K562 (cell line): ENCODE data around the gene SIRPA. TPM values are rescaled to one million over a fixed set of nuclear protein-coding genes. Genes with fewer than 3 reads are reported as not detected.

Source experiments
- ATAC-seq: fragments of 200-7000 bp; cut with Tn5 transposase; 3 replicates; pipeline ENCODE4 v1.9.1; 2020; ENCODE audit warnings: moderate library complexity
- BruUV-seq: library from RNA; stranded (reverse); fragments of 400-500 nt; replicated peaks from 2 replicates; lab custom pipeline; 2021; lab: Mats Ljungman, UMichigan
- CTCF ChIA-PET: fragments of 300-600 bp; formaldehyde crosslinking; extraction: SDS; loops from one replicate; lab custom pipeline; 2021; ENCODE audit warnings: low intra/inter-chr PET ratio; lab: Yijun Ruan, JAX
- POLR2A ChIA-PET: fragments of 300-600, 350-650 bp; sonication (Branson Sonifier 250); formaldehyde crosslinking; extraction: SDS; loops from one replicate; lab custom pipeline; 2021; ENCODE audit warnings: antibody characterized with exemption, inconsistent platforms; lab: Yijun Ruan, JAX
- DNase-seq, 4 experiments: peaks; one replicate each; pipeline versions ENCODE4 v3.0.0 to v3.0.0-alpha.2; 2011 to 2018; ENCODE audit warnings: low spot score in 3 of 4, mixed read lengths in 3 of 4; ENCODE audit errors: extremely low read depth in 1 of 4
- FAIRE-seq: peaks from 2 replicates; lab custom pipeline; 2011; peaks lifted over from hg19 to GRCh38; lab: Jason Lieb, UNC
- H2AFZ ChIP-seq: 2 replicates; pipeline ENCODE4 v1.6.0; 2011; ENCODE audit warnings: low read depth, low read length, control low read depth, inconsistent platforms
- H3K27ac ChIP-seq: fragments of 200-600 bp; 3 replicates; pipeline ENCODE4 v1.8.0; 2011; ENCODE audit warnings: low read depth, mild to moderate bottlenecking, control low read depth, inconsistent platforms, low read length, moderate library complexity, mixed read lengths; ENCODE audit errors: extremely low read depth
- H3K27me3 ChIP-seq, 2 experiments: fragments of 300-600 bp in 1 of 2; 2 replicates in 1 of 2; 3 replicates in 1 of 2; pipeline versions ENCODE4 v1.6.0 to v1.8.0; 2011; ENCODE audit warnings: inconsistent platforms in 2 of 2, low read length in 2 of 2, mild to moderate bottlenecking in 1 of 2, mixed read lengths in 1 of 2, moderate library complexity in 1 of 2; ENCODE audit not compliant: control insufficient read depth in 2 of 2, insufficient read depth in 2 of 2
- H3K36me3 ChIP-seq: fragments of 300-600 bp; 3 replicates; pipeline ENCODE4 v1.8.0; 2011; ENCODE audit warnings: mild to moderate bottlenecking, low read length, inconsistent platforms; ENCODE audit not compliant: control insufficient read depth, insufficient read depth
- H3K4me1 ChIP-seq, 2 experiments: fragments of 200-600 bp in 1 of 2; replicated peaks in 1 of 2; 2 replicates in 1 of 2; 3 replicates in 1 of 2; pipeline versions ENCODE4 v1.5.1 to v1.8.0; 2011; ENCODE audit warnings: inconsistent platforms in 2 of 2, low read length in 2 of 2, mild to moderate bottlenecking in 1 of 2, mixed read lengths in 1 of 2, moderate library complexity in 1 of 2; ENCODE audit not compliant: control insufficient read depth in 2 of 2, insufficient read depth in 2 of 2
- H3K4me2 ChIP-seq: 2 replicates; pipeline ENCODE4 v1.6.1; 2011; ENCODE audit warnings: low read length, control low read depth, inconsistent platforms, mixed read lengths; ENCODE audit not compliant: insufficient read depth
- H3K4me3 ChIP-seq: fragments of 200-600 bp; sonication (generic), shearing (Covaris generic); 2 replicates; pipeline ENCODE4 v1.5.1; 2016; ENCODE audit warnings: control low read depth, inconsistent platforms
- H3K79me2 ChIP-seq: fragments of 200-600 bp; 3 replicates; pipeline ENCODE4 v1.8.0; 2011; ENCODE audit warnings: low read length, inconsistent platforms; ENCODE audit not compliant: control insufficient read depth, insufficient read depth
- H3K9ac ChIP-seq, 2 experiments: 2 replicates each; pipeline versions ENCODE4 v1.6.0 to v1.6.1; 2011; ENCODE audit warnings: low read depth in 2 of 2, low read length in 2 of 2, control low read depth in 1 of 2, inconsistent platforms in 1 of 2, mild to moderate bottlenecking in 1 of 2, mixed read lengths in 1 of 2; ENCODE audit not compliant: insufficient read depth in 1 of 2
- H3K9me1 ChIP-seq: one replicate; pipeline ENCODE4 v1.6.0; 2011; ENCODE audit warnings: inconsistent platforms, mild to moderate bottlenecking, low read length, moderate library complexity; ENCODE audit not compliant: control insufficient read depth, insufficient read depth
- H3K9me3 ChIP-seq: replicated peaks from 2 replicates; pipeline ENCODE4 v1.5.1; 2011; ENCODE audit warnings: low read depth, low read length, inconsistent platforms; ENCODE audit not compliant: control insufficient read depth, insufficient read depth
- H4K20me1 ChIP-seq: replicated peaks from 2 replicates; pipeline ENCODE4 v1.6.1; 2011; ENCODE audit warnings: low read length, inconsistent platforms, mixed read lengths; ENCODE audit not compliant: control insufficient read depth, insufficient read depth
- KAT7 ChIP-seq: sonication (generic); formaldehyde crosslinking; IDR thresholded peaks from 2 replicates; pipeline ENCODE4 v1.8.0; 2022; ENCODE audit warnings: missing genetic modification reagents, mild to moderate bottlenecking, borderline replicate concordance
- KLF16 ChIP-seq: IDR thresholded peaks from 2 replicates; pipeline ENCODE4 v1.6.1; 2016; ENCODE audit warnings: antibody characterized with exemption
- MTA2 ChIP-seq: fragments of 450-650 bp; IDR thresholded peaks from 2 replicates; pipeline ENCODE4 v1.6.1; 2016; ENCODE audit warnings: low read depth
- POLR2AphosphoS5 ChIP-seq: IDR thresholded peaks from 2 replicates; pipeline ENCODE4 v1.6.1; 2011; ENCODE audit warnings: mild to moderate bottlenecking, low read depth, low read length, moderate library complexity; ENCODE audit not compliant: control insufficient read depth, insufficient read depth
- SRSF3 ChIP-seq: fragments of 200-400 bp; formaldehyde crosslinking; IDR thresholded peaks from 2 replicates; pipeline ENCODE4 v1.6.1; 2016; ENCODE audit warnings: mild to moderate bottlenecking, low read length, moderate library complexity; ENCODE audit not compliant: insufficient read depth
- YY1 ChIP-seq, 3 experiments: IDR thresholded peaks; 2 replicates each; pipeline ENCODE4 v1.6.1; 2011; ENCODE audit warnings: low read length in 2 of 3, mild to moderate bottlenecking in 2 of 3, moderate library complexity in 2 of 3, borderline replicate concordance in 1 of 3, control low read depth in 1 of 3, low read depth in 1 of 3; ENCODE audit not compliant: insufficient read depth in 3 of 3, insufficient replicate concordance in 2 of 3, control insufficient read depth in 1 of 3, insufficient read length in 1 of 3; ENCODE audit errors: extremely low read depth in 1 of 3
- ZBTB17 ChIP-seq: fragments of 450-650 bp; formaldehyde crosslinking; IDR thresholded peaks from 2 replicates; pipeline ENCODE4 v1.4.0; 2020; ENCODE audit warnings: mild to moderate bottlenecking
- ZMIZ1 ChIP-seq, 2 experiments: fragments of 150-350 bp in 1 of 2; IDR thresholded peaks; 2 replicates each; pipeline ENCODE4 v1.6.1; 2012 to 2016; ENCODE audit warnings: low read depth in 2 of 2, low read length in 2 of 2, mild to moderate bottlenecking in 1 of 2, moderate library complexity in 1 of 2
- ZNF121 ChIP-seq: sonication (generic); formaldehyde crosslinking; conservative IDR thresholded peaks from 2 replicates; pipeline ENCODE4 v1.8.0; 2022; ENCODE audit warnings: missing genetic modification reagents
- ZNF707 ChIP-seq: fragments of 250-450 bp; sonication (Bioruptor Pico); conservative IDR thresholded peaks from 2 replicates; pipeline ENCODE4 v1.8.0; 2022; ENCODE audit warnings: inconsistent platforms, mild to moderate bottlenecking, moderate library complexity
- ZNF830 ChIP-seq: fragments of 250-450 bp; sonication (Bioruptor Pico); IDR thresholded peaks from 2 replicates; pipeline ENCODE4 v1.5.0; 2021; ENCODE audit warnings: mild to moderate bottlenecking
- WGBS: fragments of 100-300 bp; shearing (Covaris generic); methylation state at CpG from one replicate; pipeline ENCODE4 v1.1.6; 2016; ENCODE audit warnings: low coverage, mixed read lengths; ENCODE audit not compliant: insufficient coverage; ENCODE audit errors: missing lambda C conversion rate; 5-methylcytosine and 5-hydroxymethylcytosine counted together
- in situ Hi-C: fragments of 300-500 bp; cut with MboI; formaldehyde crosslinking; loops from 4 replicates; pipeline ENCODE4 v1.15.0; 2018; ENCODE audit warnings: inconsistent platforms, mixed read lengths
- intact Hi-C: fragments of 100-400 bp; cut with micrococcal nuclease; formaldehyde crosslinking; loops from 2 replicates; pipeline ENCODE4 v1.14.2; 2022
- polyA plus RNA-seq, 8 experiments: library from polyadenylated mRNA; depleted of rRNA in 4 of 8; stranded (reverse) in 5 of 8; unstranded in 3 of 8; fragments of >200 nt; fragmentation: Nextera tagmentation in 2 of 8; fragmentation: Illumina TruSeq in 1 of 8; extraction: Ambion mirVana in 2 of 8; extraction: Trizol in 1 of 8; gene quantifications; 2 replicates each; pipeline versions ENCODE4 v1.2.1 to v1.2.3, GENCODE V29; 2011 to 2014; ENCODE audit warnings: inconsistent platforms in 1 of 8, missing spikeins in 1 of 8
- total RNA-seq, 7 experiments: library from RNA; depleted of rRNA in 6 of 7; stranded (reverse); fragments of >200 nt in 6 of 7; fragmentation: Illumina TruSeq in 2 of 7; extraction: Trizol in 2 of 7; gene quantifications; 2 replicates each; pipeline versions ENCODE4 v1.2.1 to v1.2.3, GENCODE V29; 2011 to 2021; ENCODE audit warnings: low replicate concordance in 1 of 7
- TF ChIP-seq, protein P1 (sequence below): fragments of 450-650 bp; formaldehyde crosslinking; IDR thresholded peaks from 2 replicates; pipeline ENCODE4 v1.4.0; 2022; ENCODE audit warnings: missing genetic modification characterization
- TF ChIP-seq, protein P2 (sequence below): fragments of 250-450 bp; sonication (Bioruptor Pico); IDR thresholded peaks from 2 replicates; pipeline ENCODE4 v1.8.0; 2021; ENCODE audit warnings: borderline replicate concordance, mild to moderate bottlenecking, moderate library complexity; ENCODE audit not compliant: poor library complexity, severe bottlenecking
- TF ChIP-seq, protein P3 (sequence below): fragments of 450-650 bp; IDR thresholded peaks from 2 replicates; pipeline ENCODE4 v1.6.1; 2016; ENCODE audit warnings: mild to moderate bottlenecking

Gene SIRPA
- total and polyA plus RNA-seq, 9 of the 15 experiments (the other 6 are each of a cell fraction or from before 2014, with no cell fraction given): 0.01 to 0.40 (median 0.11) TPM; not detected in 2

DNA sequence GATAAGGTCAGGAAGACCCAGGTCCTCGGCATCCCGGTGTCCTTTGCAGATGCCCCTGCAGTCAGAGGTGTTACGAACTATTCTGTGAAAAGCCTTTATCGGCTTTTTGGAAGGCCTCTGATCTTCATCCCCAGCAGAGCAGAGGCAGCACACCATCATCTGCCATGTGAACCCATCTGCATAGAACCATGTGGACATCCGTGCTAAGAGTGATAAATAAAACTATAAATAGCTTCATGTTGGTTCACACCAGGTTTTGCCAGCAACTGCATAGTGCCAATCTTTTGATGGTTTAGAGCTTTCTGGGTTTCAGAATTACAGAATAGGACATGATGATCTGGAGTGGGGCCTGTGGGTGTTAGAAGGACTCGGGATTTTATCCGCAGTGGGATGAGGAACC is 33.6 kb downstream of the SIRPA start:
- ChIA-PET CTCF (no interaction called here), POLR2A (no interaction called here)
- ATAC-seq: no peak
- Histone ChIP-seq H2AFZ (no peak overlapping the region), H3K9me3 (no peaks in the 10 kb centered on the region), H3K9ac (no peak overlapping the region), H3K4me1 (no peaks in the 10 kb centered on the region), H4K20me1 (no peaks in the 10 kb centered on the region), H3K27me3 (peaks cover 0 to 37% of the 10 kb centered on the region in 2 experiments; a peak in 2 of 5 replicates), H3K4me3 (no peak overlapping the region), H3K4me2 (no peak overlapping the region), H3K27ac (no peak overlapping the region), H3K9me1 (no peaks in the 10 kb centered on the region), H3K36me3 (no peaks in the 10 kb centered on the region), H3K79me2 (no peaks in the 10 kb centered on the region)
- 1% methylated on average over 7 of the region's 7 CpGs for WGBS
- intact Hi-C loops (no loop called here), in situ Hi-C loops (no loop called here)
- FAIRE-seq: no peak
- BruUV-seq: no TSS peak
- no peak for DNase-seq
- TF ChIP-seq SRSF3: no peak
- no peak for TF ChIP-seq ZNF121 (CRISPR knock-in tag)
- TF ChIP-seq YY1 (IDR thresholded peaks at IDR 0.05; ENCODE audit: borderline replicate concordance in 1 of 3, control insufficient read depth in 1 of 3, extremely low read depth in 1 of 3, insufficient read depth in 3 of 3, insufficient read length in 1 of 3, insufficient replicate concordance in 2 of 3, low read depth in 1 of 3, low read length in 2 of 3): no peak
- TF ChIP-seq, protein P1, sequence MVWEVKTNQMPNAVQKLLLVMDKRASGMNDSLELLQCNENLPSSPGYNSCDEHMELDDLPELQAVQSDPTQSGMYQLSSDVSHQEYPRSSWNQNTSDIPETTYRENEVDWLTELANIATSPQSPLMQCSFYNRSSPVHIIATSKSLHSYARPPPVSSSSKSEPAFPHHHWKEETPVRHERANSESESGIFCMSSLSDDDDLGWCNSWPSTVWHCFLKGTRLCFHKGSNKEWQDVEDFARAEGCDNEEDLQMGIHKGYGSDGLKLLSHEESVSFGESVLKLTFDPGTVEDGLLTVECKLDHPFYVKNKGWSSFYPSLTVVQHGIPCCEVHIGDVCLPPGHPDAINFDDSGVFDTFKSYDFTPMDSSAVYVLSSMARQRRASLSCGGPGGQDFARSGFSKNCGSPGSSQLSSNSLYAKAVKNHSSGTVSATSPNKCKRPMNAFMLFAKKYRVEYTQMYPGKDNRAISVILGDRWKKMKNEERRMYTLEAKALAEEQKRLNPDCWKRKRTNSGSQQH (CRISPR knock-in tag): no peak
- no peak for TF ChIP-seq ZBTB17 (CRISPR knock-in tag)
- TF ChIP-seq ZNF830 (CRISPR knock-in tag): no peak
- TF ChIP-seq, protein P2, sequence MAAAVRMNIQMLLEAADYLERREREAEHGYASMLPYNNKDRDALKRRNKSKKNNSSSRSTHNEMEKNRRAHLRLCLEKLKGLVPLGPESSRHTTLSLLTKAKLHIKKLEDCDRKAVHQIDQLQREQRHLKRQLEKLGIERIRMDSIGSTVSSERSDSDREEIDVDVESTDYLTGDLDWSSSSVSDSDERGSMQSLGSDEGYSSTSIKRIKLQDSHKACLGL (CRISPR knock-in tag): no peak
- TF ChIP-seq ZMIZ1 (IDR thresholded peaks at IDR 0.05; ENCODE audit: low read depth in 2 of 2, low read length in 2 of 2): no peak
- TF ChIP-seq KLF16: no peak
- TF ChIP-seq, protein P3, sequence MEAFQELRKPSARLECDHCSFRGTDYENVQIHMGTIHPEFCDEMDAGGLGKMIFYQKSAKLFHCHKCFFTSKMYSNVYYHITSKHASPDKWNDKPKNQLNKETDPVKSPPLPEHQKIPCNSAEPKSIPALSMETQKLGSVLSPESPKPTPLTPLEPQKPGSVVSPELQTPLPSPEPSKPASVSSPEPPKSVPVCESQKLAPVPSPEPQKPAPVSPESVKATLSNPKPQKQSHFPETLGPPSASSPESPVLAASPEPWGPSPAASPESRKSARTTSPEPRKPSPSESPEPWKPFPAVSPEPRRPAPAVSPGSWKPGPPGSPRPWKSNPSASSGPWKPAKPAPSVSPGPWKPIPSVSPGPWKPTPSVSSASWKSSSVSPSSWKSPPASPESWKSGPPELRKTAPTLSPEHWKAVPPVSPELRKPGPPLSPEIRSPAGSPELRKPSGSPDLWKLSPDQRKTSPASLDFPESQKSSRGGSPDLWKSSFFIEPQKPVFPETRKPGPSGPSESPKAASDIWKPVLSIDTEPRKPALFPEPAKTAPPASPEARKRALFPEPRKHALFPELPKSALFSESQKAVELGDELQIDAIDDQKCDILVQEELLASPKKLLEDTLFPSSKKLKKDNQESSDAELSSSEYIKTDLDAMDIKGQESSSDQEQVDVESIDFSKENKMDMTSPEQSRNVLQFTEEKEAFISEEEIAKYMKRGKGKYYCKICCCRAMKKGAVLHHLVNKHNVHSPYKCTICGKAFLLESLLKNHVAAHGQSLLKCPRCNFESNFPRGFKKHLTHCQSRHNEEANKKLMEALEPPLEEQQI: no peak
- TF ChIP-seq ZNF707: no peak
- TF ChIP-seq MTA2: no peak
- TF ChIP-seq POLR2AphosphoS5: no peak
- TF ChIP-seq KAT7: no peak
